ENCODE data around the gene POLE.

- TF ChIP-seq CTCF (conservative IDR thresholded peaks at IDR 0.05; ENCODE audit: low read depth, low read length): no peak
- TF ChIP-seq EZH2 (IDR thresholded peaks at IDR 0.05; ENCODE audit: low read length, unreplicated experiment): no peak
Measured at GRCh38 chr12:132674561-132674960, 12.6 kb downstream of the POLE start.
